Osteocyte (in vitro differentiated cells): ENCODE results near the gene COL6A5. TPM values are rescaled to one million over a fixed set of nuclear protein-coding genes. Genes with fewer than 3 reads are reported as not detected.

Source experiments
- DNase-seq: peaks from one replicate; pipeline ENCODE4 v3.0.0; 2021; ENCODE audit warnings: mixed read lengths; ENCODE audit not compliant: unreplicated experiment; ENCODE audit errors: extremely low spot score
- H3K27ac Mint-ChIP-seq: one replicate; pipeline ENCODE4 v1.8.0; 2021; ENCODE audit warnings: mild to moderate bottlenecking, mixed read lengths; ENCODE audit not compliant: unreplicated experiment
- H3K27me3 Mint-ChIP-seq: one replicate; pipeline ENCODE4 v1.8.0; 2021; ENCODE audit warnings: mixed read lengths; ENCODE audit not compliant: unreplicated experiment
- H3K36me3 Mint-ChIP-seq: one replicate; pipeline ENCODE4 v1.8.0; 2021; ENCODE audit warnings: mixed read lengths; ENCODE audit not compliant: unreplicated experiment
- H3K4me1 Mint-ChIP-seq: one replicate; pipeline ENCODE4 v1.8.0; 2021; ENCODE audit warnings: mixed read lengths; ENCODE audit not compliant: unreplicated experiment
- H3K4me3 Mint-ChIP-seq: one replicate; pipeline ENCODE4 v1.8.0; 2021; ENCODE audit warnings: mild to moderate bottlenecking, moderate library complexity, mixed read lengths; ENCODE audit not compliant: unreplicated experiment
- H3K9me3 Mint-ChIP-seq: one replicate; pipeline ENCODE4 v1.8.0; 2021; ENCODE audit warnings: mixed read lengths; ENCODE audit not compliant: unreplicated experiment
- total RNA-seq: library from RNA; stranded (reverse); gene quantifications from 2 replicates; pipeline ENCODE4 v1.2.1, GENCODE V29; 2021
- TF ChIP-seq, protein P1 (sequence below): fragments of 200-600 bp; sonication (generic); IDR thresholded peaks from 2 replicates; pipeline ENCODE4 v1.5.0; 2021; ENCODE audit warnings: antibody characterized with exemption, mild to moderate bottlenecking, moderate library complexity

Gene COL6A5
- total RNA-seq, 1 donor from 2014 or later = not detected

DNA sequence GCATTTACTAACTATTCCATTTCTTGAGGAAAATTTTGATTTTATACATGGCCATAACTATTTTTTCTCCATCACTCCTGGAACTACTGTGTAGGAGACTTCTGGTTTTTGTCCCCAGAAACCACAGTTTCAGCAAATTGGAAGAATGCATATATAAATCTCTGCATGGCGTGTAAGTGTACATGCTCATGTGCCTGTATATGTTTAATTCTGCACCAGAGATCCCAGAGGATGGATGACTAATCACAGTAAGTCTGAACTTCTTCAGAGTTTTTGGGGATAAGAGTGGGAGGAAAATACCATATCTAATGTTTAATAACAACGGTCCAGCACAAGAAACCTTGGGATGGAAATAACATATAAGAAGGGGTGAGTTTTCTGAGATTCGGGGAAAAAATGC lies 160.6 kb downstream of the COL6A5 start:
- Mint-ChIP-seq H3K9me3 (no peaks in the 10 kb centered on the region), H3K27me3 (peaks cover 8% of the 10 kb centered on the region), H3K4me1 (no peaks in the 10 kb centered on the region), H3K36me3 (no peaks in the 10 kb centered on the region), H3K4me3 (no peak overlapping the region), H3K27ac (no peak overlapping the region)
- TF ChIP-seq, protein P1, sequence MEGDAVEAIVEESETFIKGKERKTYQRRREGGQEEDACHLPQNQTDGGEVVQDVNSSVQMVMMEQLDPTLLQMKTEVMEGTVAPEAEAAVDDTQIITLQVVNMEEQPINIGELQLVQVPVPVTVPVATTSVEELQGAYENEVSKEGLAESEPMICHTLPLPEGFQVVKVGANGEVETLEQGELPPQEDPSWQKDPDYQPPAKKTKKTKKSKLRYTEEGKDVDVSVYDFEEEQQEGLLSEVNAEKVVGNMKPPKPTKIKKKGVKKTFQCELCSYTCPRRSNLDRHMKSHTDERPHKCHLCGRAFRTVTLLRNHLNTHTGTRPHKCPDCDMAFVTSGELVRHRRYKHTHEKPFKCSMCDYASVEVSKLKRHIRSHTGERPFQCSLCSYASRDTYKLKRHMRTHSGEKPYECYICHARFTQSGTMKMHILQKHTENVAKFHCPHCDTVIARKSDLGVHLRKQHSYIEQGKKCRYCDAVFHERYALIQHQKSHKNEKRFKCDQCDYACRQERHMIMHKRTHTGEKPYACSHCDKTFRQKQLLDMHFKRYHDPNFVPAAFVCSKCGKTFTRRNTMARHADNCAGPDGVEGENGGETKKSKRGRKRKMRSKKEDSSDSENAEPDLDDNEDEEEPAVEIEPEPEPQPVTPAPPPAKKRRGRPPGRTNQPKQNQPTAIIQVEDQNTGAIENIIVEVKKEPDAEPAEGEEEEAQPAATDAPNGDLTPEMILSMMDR = no peak
- no peak for DNase-seq

DNA sequence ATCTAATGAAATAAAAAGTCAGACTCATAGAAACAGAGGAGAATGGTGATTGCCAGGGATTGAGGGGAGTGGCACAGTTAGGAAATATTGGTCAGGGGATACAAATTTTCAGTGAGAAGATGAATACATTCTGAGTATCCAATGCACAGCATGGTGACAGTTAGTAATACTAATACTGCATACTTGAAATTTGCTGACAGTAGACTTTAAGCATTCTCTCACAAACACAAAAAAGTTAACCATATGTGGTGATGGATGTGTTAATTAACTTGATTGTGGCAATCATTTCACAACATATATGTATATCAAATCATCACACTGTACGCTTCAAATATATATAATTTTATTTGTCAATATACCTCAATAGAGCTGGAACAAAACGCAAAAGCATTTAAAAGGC lies 162.3 kb downstream of the COL6A5 start:
- no peak for DNase-seq
- Mint-ChIP-seq H3K27ac (no peak overlapping the region), H3K4me1 (no peaks in the 10 kb centered on the region), H3K36me3 (no peaks in the 10 kb centered on the region), H3K27me3 (peaks cover 4% of the 10 kb centered on the region), H3K9me3 (no peaks in the 10 kb centered on the region), H3K4me3 (no peak overlapping the region)
- TF ChIP-seq, protein P1 = no peak

DNA sequence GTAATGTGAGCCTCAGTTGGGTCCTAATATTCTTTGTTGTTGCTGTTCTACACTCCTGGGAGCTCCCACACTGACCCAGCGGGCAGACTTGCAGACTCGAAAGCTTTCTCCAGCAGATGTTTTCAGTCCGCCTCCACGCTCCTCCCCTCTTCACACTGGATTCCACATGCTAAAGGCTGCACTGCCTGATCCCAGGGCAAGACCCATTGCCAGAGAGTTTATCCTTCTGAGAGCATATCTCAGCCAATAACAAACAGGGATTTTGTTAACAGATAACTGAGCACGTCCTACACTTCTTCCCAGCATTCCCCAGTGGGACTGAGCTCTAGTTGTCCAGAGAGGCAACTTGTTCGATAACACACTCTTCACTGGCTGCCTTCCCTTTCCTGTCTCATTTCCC lies 163.5 kb downstream of the COL6A5 start:
- no peaks in the 10 kb centered on the region for H3K4me1 Mint-ChIP-seq
- peaks cover 7% of the 10 kb centered on the region for H3K27me3 Mint-ChIP-seq
- H3K27ac Mint-ChIP-seq = no peak overlapping the region
- no peak overlapping the region for H3K4me3 Mint-ChIP-seq
- no peaks in the 10 kb centered on the region for H3K36me3 Mint-ChIP-seq
- TF ChIP-seq, protein P1 = no peak
- DNase-seq = no peak
- no peaks in the 10 kb centered on the region for H3K9me3 Mint-ChIP-seq

DNA sequence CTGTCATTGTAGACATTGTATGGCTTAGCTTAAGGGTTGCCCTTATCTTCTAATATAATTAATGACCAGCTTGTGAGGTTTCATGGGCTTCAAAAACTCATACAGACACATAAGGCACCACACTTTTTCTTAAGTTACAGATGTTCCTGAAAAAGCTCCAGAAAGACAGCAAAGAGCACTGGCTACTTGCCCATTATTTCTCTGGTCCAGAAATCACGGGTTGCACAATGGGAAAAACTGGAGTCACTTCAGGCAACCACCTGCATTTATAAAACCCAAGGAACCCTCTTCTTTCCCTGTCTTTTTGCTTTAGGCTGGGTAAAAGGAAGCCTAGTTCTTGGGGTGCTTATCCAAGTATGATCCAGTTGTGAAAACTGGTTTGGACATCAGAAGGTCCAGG lies 169.2 kb downstream of the COL6A5 start:
- TF ChIP-seq, protein P1 = no peak
- peaks cover 32% of the 10 kb centered on the region for H3K27me3 Mint-ChIP-seq
- no peak for DNase-seq
- H3K27ac Mint-ChIP-seq = no peak overlapping the region
- no peaks in the 10 kb centered on the region for H3K9me3 Mint-ChIP-seq
- H3K36me3 Mint-ChIP-seq = no peaks in the 10 kb centered on the region
- H3K4me1 Mint-ChIP-seq = no peaks in the 10 kb centered on the region
- no peak overlapping the region for H3K4me3 Mint-ChIP-seq

DNA sequence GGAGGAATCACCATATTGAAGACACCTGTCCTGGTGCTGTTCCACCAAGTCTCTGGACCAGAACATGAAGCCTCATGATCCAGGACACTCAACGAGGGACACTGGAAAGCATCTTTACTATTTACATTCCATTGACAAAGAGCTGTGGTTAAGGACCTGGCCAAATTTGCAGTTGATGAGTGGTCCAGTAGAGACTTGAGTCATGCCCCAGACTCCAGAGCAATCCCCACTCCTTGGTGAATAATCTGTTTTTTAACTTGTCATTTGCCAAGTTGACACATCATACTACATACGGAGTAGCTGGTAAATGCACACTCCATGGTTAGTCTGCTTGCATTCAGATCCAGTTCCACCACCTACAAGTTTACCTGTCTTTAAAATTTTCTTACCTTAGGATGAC lies 170.3 kb downstream of the COL6A5 start:
- H3K27ac Mint-ChIP-seq = no peak overlapping the region
- TF ChIP-seq, protein P1 = no peak
- no peaks in the 10 kb centered on the region for H3K36me3 Mint-ChIP-seq
- peaks cover 37% of the 10 kb centered on the region for H3K27me3 Mint-ChIP-seq
- H3K4me3 Mint-ChIP-seq = no peak overlapping the region
- H3K9me3 Mint-ChIP-seq = no peaks in the 10 kb centered on the region
- no peak for DNase-seq
- no peaks in the 10 kb centered on the region for H3K4me1 Mint-ChIP-seq
